Transverse colon (tissue), 4 donors: ENCODE results near the gene BTBD2.
A peak's percentile ranks its signal among the peaks of the same experiment; 100 is the strongest.

Experiments used
- EP300 ChIP-seq: sonication (generic); formaldehyde crosslinking; IDR thresholded peaks from one replicate; pipeline ENCODE4 v1.6.1; 2017; ENCODE audit warnings: antibody characterized with exemption, low read depth
- POLR2A ChIP-seq: fragments of 450-650 bp; IDR thresholded peaks from one replicate; pipeline ENCODE4 v1.6.1; 2016; ENCODE audit warnings: antibody characterized with exemption, mild to moderate bottlenecking, moderate library complexity
- POLR2AphosphoS5 ChIP-seq, 3 donors: sonication (generic); formaldehyde crosslinking; IDR thresholded peaks; one replicate each; pipeline ENCODE4 v1.6.1; 2016; ENCODE audit warnings: antibody characterized with exemption in 3 of 3
- TF ChIP-seq, protein P1 (sequence below), 5 experiments: fragments of 200-600 bp in 3 of 5; fragments of 450-650 bp in 2 of 5; sonication (generic) in 3 of 5; IDR thresholded peaks; 1 replicate in 2 of 5; 2 replicates in 3 of 5; pipeline ENCODE4 v1.5.1; 2016 to 2017; ENCODE audit warnings: antibody characterized with exemption in 5 of 5, inconsistent platforms in 3 of 5, mild to moderate bottlenecking in 2 of 5, moderate library complexity in 1 of 5

- TF ChIP-seq, protein P1, sequence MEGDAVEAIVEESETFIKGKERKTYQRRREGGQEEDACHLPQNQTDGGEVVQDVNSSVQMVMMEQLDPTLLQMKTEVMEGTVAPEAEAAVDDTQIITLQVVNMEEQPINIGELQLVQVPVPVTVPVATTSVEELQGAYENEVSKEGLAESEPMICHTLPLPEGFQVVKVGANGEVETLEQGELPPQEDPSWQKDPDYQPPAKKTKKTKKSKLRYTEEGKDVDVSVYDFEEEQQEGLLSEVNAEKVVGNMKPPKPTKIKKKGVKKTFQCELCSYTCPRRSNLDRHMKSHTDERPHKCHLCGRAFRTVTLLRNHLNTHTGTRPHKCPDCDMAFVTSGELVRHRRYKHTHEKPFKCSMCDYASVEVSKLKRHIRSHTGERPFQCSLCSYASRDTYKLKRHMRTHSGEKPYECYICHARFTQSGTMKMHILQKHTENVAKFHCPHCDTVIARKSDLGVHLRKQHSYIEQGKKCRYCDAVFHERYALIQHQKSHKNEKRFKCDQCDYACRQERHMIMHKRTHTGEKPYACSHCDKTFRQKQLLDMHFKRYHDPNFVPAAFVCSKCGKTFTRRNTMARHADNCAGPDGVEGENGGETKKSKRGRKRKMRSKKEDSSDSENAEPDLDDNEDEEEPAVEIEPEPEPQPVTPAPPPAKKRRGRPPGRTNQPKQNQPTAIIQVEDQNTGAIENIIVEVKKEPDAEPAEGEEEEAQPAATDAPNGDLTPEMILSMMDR (IDR thresholded peaks at IDR 0.05): no peak
- TF ChIP-seq POLR2A: no peak
- TF ChIP-seq POLR2AphosphoS5 (IDR thresholded peaks at IDR 0.05): peak in 1 of 3 donors; percentile 3
- TF ChIP-seq EP300: no peak
Measured at GRCh38 chr19:1941146-1942077, 74.1 kb downstream of the BTBD2 start, which contains the start of gene CSNK1G2.
